ENCODE results near the gene RGS7. TPM values are rescaled to one million over a fixed set of nuclear protein-coding genes. Genes with fewer than 3 reads are reported as not detected.

The RGS7 gene
- total and polyA plus RNA-seq, 10 of the 15 experiments (the other 5 are each of a cell fraction or from before 2014, with no cell fraction given) = not detected

DNA sequence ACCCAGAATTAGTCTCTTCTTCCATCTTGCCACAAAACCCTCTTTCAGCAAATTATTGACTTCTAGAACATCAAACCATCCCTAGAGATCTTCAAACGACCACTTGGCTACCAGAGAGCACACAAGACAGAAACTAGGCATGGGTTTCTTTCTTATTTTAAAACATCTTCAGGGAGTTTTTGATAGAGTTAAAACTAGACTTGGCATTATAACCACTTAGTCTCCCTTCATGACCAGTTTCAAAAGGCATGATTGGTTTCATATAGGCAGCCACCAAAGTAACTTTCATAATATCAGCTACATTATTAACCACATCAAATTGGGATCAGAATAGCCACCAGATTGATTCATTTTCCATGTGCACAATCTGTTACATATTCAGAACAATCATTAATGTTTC is 376.7 kb downstream of the RGS7 start:
- CTCF ChIA-PET = no interaction called here
- 0% methylated on average over 1 of the region's 1 CpG for WGBS (ENCODE audit: insufficient coverage, insufficient replicate concordance, low lambda C conversion rate, missing lambda C conversion rate)
- POLR2A ChIA-PET = interaction anchor here (0.5 kb wide), 1 partner anchor 46 kb away, joined by 7 read pairs; no protein-coding TSS in a partner anchor
- H3K4me1 ChIP-seq (ENCODE audit: control insufficient read depth, insufficient read depth, low read length) = no peaks in the 10 kb centered on the region
- H3K4me3 ChIP-seq = no peak overlapping the region
- H3K36me3 ChIP-seq (ENCODE audit: control insufficient read depth in 2 of 2, insufficient read depth in 2 of 2, low read length in 1 of 2) = no peaks in the 10 kb centered on the region
- in situ Hi-C loops (cut with MboI) (no loop called here), intact Hi-C loops (cut with micrococcal nuclease; ENCODE audit: unreplicated experiment) (no loop called here)
- H3K9me3 ChIP-seq (replicated peaks; ENCODE audit: control insufficient read depth, insufficient read depth, low read length) = no peaks in the 10 kb centered on the region
- DNase-seq (ENCODE audit: low read depth, low spot score) = no peak
- H2AFZ ChIP-seq (ENCODE audit: control insufficient read depth, low read depth, low read length) = no peak overlapping the region
- no peak overlapping the region for H3K4me2 ChIP-seq (ENCODE audit: control insufficient read depth, insufficient read depth)
- RAD21 ChIA-PET (ENCODE audit: unreplicated experiment) = no interaction called here
- SMC1A ChIA-PET (ENCODE audit: uncharacterized antibody, unreplicated experiment) = no interaction called here
- TF ChIP-seq SIN3A (IDR thresholded peaks at IDR 0.05; ENCODE audit: low read depth, low read length) = no peak
- no peak for TF ChIP-seq RB1 (IDR thresholded peaks at IDR 0.05; ENCODE audit: borderline replicate concordance)
- no peak for TF ChIP-seq SMC3 (IDR thresholded peaks at IDR 0.05; ENCODE audit: borderline replicate concordance, low read length)
- no peak for TF ChIP-seq RUNX3 (IDR thresholded peaks at IDR 0.05; ENCODE audit: low read length)
- TF ChIP-seq HDAC6 (IDR thresholded peaks at IDR 0.05; ENCODE audit: unreplicated experiment) = no peak
- no peak for TF ChIP-seq TCF7 (IDR thresholded peaks at IDR 0.05; ENCODE audit: borderline replicate concordance)
- no peak for TF ChIP-seq ZNF207 (IDR thresholded peaks at IDR 0.05; ENCODE audit: borderline replicate concordance)
- TF ChIP-seq TARDBP (IDR thresholded peaks at IDR 0.05; ENCODE audit: borderline replicate concordance) = no peak
- peak; percentile 30; the same call in 2 of the 3 replicates for ATAC-seq
- no peaks in the 10 kb centered on the region for H3K79me2 ChIP-seq (ENCODE audit: control insufficient read depth, insufficient read depth, low read length)
- no peak overlapping the region for H3K27ac ChIP-seq (ENCODE audit: control insufficient read depth, insufficient read depth)
- H3K9ac ChIP-seq (ENCODE audit: control insufficient read depth, insufficient read depth, low read length) = no peak overlapping the region
- no peaks in the 10 kb centered on the region for H3K27me3 ChIP-seq (replicated peaks in 1 of 2; ENCODE audit: control insufficient read depth in 2 of 2, insufficient read depth in 2 of 2, low read length in 1 of 2)
- BruUV-seq (replicated peaks) = no TSS peak
- no peak for FAIRE-seq
- no peaks in the 10 kb centered on the region for H4K20me1 ChIP-seq (ENCODE audit: control insufficient read depth, insufficient read depth)

DNA sequence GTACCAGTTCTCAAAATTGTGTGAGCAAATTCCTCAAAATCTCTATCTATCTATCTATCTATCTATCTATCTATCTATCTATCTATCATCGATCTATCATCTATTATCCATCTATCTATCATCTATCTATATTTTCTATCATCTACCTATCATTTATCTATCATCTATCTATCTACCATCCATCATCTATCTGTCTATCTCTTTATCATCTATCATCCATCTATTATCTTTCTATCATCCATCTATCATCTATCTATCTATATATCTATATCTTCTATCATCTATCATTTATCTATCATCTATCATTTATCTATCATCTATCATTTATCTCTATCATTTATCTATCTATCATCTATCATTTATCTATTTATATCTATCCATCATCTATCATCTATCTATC is 380.3 kb downstream of the RGS7 start:
- no peak for TF ChIP-seq EED (IDR thresholded peaks at IDR 0.05; ENCODE audit: low read depth)
- no peak for TF ChIP-seq MYC (IDR thresholded peaks at IDR 0.05; ENCODE audit: insufficient read depth, insufficient read length, insufficient replicate concordance, low read length, severe bottlenecking)
- no peak for TF ChIP-seq MTA2 (IDR thresholded peaks at IDR 0.05; ENCODE audit: low read depth)
- TF ChIP-seq NR2C1 (IDR thresholded peaks at IDR 0.05) = no peak
- intact Hi-C loops (cut with micrococcal nuclease; ENCODE audit: unreplicated experiment) (no loop called here), in situ Hi-C loops (cut with MboI) (no loop called here)
- BruUV-seq (replicated peaks) = no TSS peak
- H3K27me3 ChIP-seq (replicated peaks in 1 of 2; ENCODE audit: control insufficient read depth in 2 of 2, insufficient read depth in 2 of 2, low read length in 1 of 2) = no peaks in the 10 kb centered on the region
- FAIRE-seq (no peak), DNase-seq (ENCODE audit: low read depth, low spot score) (no peak), ATAC-seq (no peak)
- ChIA-PET CTCF (no interaction called here), SMC1A (ENCODE audit: uncharacterized antibody, unreplicated experiment) (no interaction called here), POLR2A (no interaction called here), RAD21 (ENCODE audit: unreplicated experiment) (no interaction called here)
- no peak overlapping the region for H3K4me2 ChIP-seq (ENCODE audit: control insufficient read depth, insufficient read depth)
- H3K79me2 ChIP-seq (ENCODE audit: control insufficient read depth, insufficient read depth, low read length) = no peaks in the 10 kb centered on the region
- H2AFZ ChIP-seq (ENCODE audit: control insufficient read depth, low read depth, low read length) = no peak overlapping the region
- H3K27ac ChIP-seq (ENCODE audit: control insufficient read depth, insufficient read depth) = no peak overlapping the region
- no peak overlapping the region for H3K9ac ChIP-seq (ENCODE audit: control insufficient read depth, insufficient read depth, low read length)
- H3K9me3 ChIP-seq (replicated peaks; ENCODE audit: control insufficient read depth, insufficient read depth, low read length) = no peaks in the 10 kb centered on the region
- no peaks in the 10 kb centered on the region for H3K4me1 ChIP-seq (ENCODE audit: control insufficient read depth, insufficient read depth, low read length)
- WGBS (ENCODE audit: insufficient coverage, insufficient replicate concordance, low lambda C conversion rate, missing lambda C conversion rate) = 44% methylated on average over 1 of the region's 1 CpG
- no peak overlapping the region for H3K4me3 ChIP-seq
- H3K36me3 ChIP-seq (ENCODE audit: control insufficient read depth in 2 of 2, insufficient read depth in 2 of 2, low read length in 1 of 2) = no peaks in the 10 kb centered on the region
- no peaks in the 10 kb centered on the region for H4K20me1 ChIP-seq (ENCODE audit: control insufficient read depth, insufficient read depth)

Measured in GM12878 (cell line).